KMS-11 (cell line): ENCODE results near the gene SVEP1.
A peak's percentile ranks its signal among the peaks of the same experiment; 100 is the strongest.

Experiments used
- H2AFZ ChIP-seq: fragments of 200-600 bp; sonication (generic); 2 replicates; pipeline ENCODE4 v1.6.1; 2016; ENCODE audit warnings: antibody characterized with exemption, mixed run types, low read depth
- H3K27ac ChIP-seq: fragments of 200-600 bp; sonication (generic); 2 replicates; pipeline ENCODE4 v1.6.1; 2016; ENCODE audit warnings: mild to moderate bottlenecking, mixed run types
- H3K27me3 ChIP-seq: fragments of 200-600 bp; sonication (generic); 2 replicates; pipeline ENCODE4 v1.6.1; 2017; ENCODE audit warnings: mild to moderate bottlenecking, low read depth, mixed run types, moderate library complexity; ENCODE audit not compliant: insufficient read depth
- H3K36me3 ChIP-seq: fragments of 200-600 bp; sonication (generic); 2 replicates; pipeline ENCODE4 v1.6.1; 2017; ENCODE audit warnings: mild to moderate bottlenecking, mixed run types; ENCODE audit not compliant: insufficient read depth
- H3K4me1 ChIP-seq: fragments of 200-600 bp; sonication (generic); 2 replicates; pipeline ENCODE4 v1.6.1; 2016; ENCODE audit warnings: mild to moderate bottlenecking, low read depth, mixed run types; ENCODE audit not compliant: poor library complexity, severe bottlenecking
- H3K4me2 ChIP-seq: fragments of 200-600 bp; sonication (generic); 2 replicates; pipeline ENCODE4 v1.7.0; 2016; ENCODE audit warnings: mild to moderate bottlenecking, mixed run types
- H3K4me3 ChIP-seq: fragments of 200-600 bp; sonication (generic); IDR thresholded peaks from 2 replicates; pipeline ENCODE4 v1.6.1; 2017; ENCODE audit warnings: low read depth, low read length, mixed read lengths; ENCODE audit not compliant: insufficient read depth
- H3K79me2 ChIP-seq: fragments of 200-600 bp; sonication (generic); 2 replicates; pipeline ENCODE4 v1.6.1; 2016; ENCODE audit warnings: low read depth, mixed run types; ENCODE audit not compliant: insufficient read depth
- H3K9ac ChIP-seq: fragments of 200-600 bp; sonication (generic); 2 replicates; pipeline ENCODE4 v1.6.1; 2016; ENCODE audit warnings: mild to moderate bottlenecking, mixed run types
- H4K20me1 ChIP-seq: fragments of 200-600 bp; sonication (generic); 2 replicates; pipeline ENCODE4 v1.6.1; 2016; ENCODE audit warnings: mild to moderate bottlenecking, mixed run types; ENCODE audit not compliant: insufficient read depth
- CTCF ChIP-seq: fragments of 200-600 bp; sonication (generic); conservative IDR thresholded peaks from 2 replicates; pipeline ENCODE4 v1.6.1; 2017; ENCODE audit warnings: low read depth, mild to moderate bottlenecking, antibody characterized with exemption, low read length, moderate library complexity, mixed read lengths

SVEP1 gene

GRCh38 chr9:110455860-110456259 is 123.7 kb downstream of the SVEP1 start:
- Histone ChIP-seq H3K79me2 (no peaks in the 10 kb centered on the region), H3K36me3 (no peaks in the 10 kb centered on the region), H3K4me2 (no peak overlapping the region), H2AFZ (no peak overlapping the region), H3K27ac (no peak overlapping the region), H3K4me3 (no peak overlapping the region), H3K27me3 (no peaks in the 10 kb centered on the region), H3K9ac (no peak overlapping the region), H3K4me1 (no peaks in the 10 kb centered on the region), H4K20me1 (no peaks in the 10 kb centered on the region)
- no peak for TF ChIP-seq CTCF

GRCh38 chr9:110452227-110452801 is 127.2 kb downstream of the SVEP1 start:
- Histone ChIP-seq H3K36me3 (no peaks in the 10 kb centered on the region), H4K20me1 (no peaks in the 10 kb centered on the region)
- TF ChIP-seq CTCF: peak; percentile 60

GRCh38 chr9:110451726-110452125 is 127.8 kb downstream of the SVEP1 start:
- H3K4me2 ChIP-seq: no peak overlapping the region
- H3K9ac ChIP-seq: no peak overlapping the region
- H2AFZ ChIP-seq: no peak overlapping the region
- no peak for TF ChIP-seq CTCF
- H3K4me1 ChIP-seq: no peaks in the 10 kb centered on the region
- H3K27me3 ChIP-seq: no peaks in the 10 kb centered on the region
- H3K36me3 ChIP-seq: no peaks in the 10 kb centered on the region
- H3K27ac ChIP-seq: no peak overlapping the region
- H4K20me1 ChIP-seq: no peaks in the 10 kb centered on the region
- H3K79me2 ChIP-seq: no peaks in the 10 kb centered on the region
- H3K4me3 ChIP-seq: no peak overlapping the region

More at GRCh38 chr9:110452227-110452801, 127.2 kb downstream of the SVEP1 start:
- H3K4me3 ChIP-seq: no peak overlapping the region
- H3K27ac ChIP-seq: no peak overlapping the region
- no peaks in the 10 kb centered on the region for H3K79me2 ChIP-seq
- no peak overlapping the region for H3K4me2 ChIP-seq
- H3K4me1 ChIP-seq: no peaks in the 10 kb centered on the region
- H2AFZ ChIP-seq: no peak overlapping the region
- H3K27me3 ChIP-seq: no peaks in the 10 kb centered on the region
- no peak overlapping the region for H3K9ac ChIP-seq

GRCh38 chr9:110447476-110447875 is 132.1 kb downstream of the SVEP1 start:
- Histone ChIP-seq H3K4me3 (no peak overlapping the region), H3K27ac (no peak overlapping the region), H3K4me1 (no peaks in the 10 kb centered on the region), H3K9ac (no peak overlapping the region), H3K27me3 (no peaks in the 10 kb centered on the region), H3K4me2 (no peak overlapping the region), H4K20me1 (no peaks in the 10 kb centered on the region), H3K36me3 (no peaks in the 10 kb centered on the region), H2AFZ (no peak overlapping the region), H3K79me2 (no peaks in the 10 kb centered on the region)
- TF ChIP-seq CTCF: no peak
